T-helper 1 cell (primary cell): ENCODE data around the gene UIMC1.

Source experiments
- DNase-seq, 5 donors: peaks; one replicate each; pipeline ENCODE4 v3.0.0-alpha.2; 2012 to 2020

The UIMC1 gene

GRCh38 chr5:176868126-176868525, 138.5 kb downstream of the UIMC1 start:
- no peak for DNase-seq

DNA sequence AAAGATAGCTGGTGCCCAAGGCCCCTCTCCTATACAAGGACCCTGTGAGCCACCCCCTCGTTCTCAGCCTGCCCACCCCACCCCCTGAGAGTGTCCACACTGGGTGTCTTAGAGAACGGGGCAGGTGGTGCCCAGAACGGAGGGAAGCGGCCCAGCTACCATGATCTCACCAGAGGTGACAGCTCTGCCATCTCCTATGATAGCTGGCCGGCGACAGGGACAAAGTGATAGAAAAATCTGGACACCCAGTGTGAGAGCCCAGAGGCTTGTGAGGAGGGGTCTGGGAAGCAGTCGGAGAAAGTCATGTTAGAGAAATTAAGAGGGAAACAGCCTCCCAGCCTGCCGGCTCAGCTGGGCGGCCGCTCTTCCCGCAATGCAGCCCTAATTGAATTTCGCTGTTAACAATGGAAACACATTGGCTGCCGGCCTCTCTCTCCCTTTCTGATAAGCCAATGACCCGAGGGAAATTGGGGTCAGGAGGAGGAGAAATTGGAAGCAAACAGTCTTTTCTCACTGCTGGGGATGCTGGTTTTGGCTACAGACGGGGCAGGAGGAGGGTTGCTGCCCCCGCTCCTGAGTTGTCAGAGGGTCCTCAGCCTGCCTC, 139.8 kb downstream of the UIMC1 start:
- no peak for DNase-seq

DNA sequence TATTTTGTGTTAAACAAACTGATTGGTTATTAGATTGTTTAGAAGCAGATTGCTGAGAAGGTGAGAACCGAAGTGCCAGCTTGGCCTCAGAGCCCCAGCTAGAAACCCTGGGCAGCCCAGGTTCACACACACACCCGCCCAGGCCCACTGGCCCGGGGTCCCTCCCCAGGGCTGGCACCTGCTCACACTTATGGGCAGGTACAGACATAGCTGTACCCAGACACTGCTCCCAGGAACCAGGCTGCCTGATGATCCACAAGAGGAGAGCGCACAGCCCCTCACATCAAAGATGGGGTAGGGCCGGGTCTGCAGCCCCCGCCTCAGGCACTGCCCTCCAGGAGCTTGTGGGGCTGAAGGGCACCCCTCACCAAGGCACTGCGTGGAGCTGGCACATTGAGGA, 140.6 kb downstream of the UIMC1 start:
- DNase-seq = no peak

DNA sequence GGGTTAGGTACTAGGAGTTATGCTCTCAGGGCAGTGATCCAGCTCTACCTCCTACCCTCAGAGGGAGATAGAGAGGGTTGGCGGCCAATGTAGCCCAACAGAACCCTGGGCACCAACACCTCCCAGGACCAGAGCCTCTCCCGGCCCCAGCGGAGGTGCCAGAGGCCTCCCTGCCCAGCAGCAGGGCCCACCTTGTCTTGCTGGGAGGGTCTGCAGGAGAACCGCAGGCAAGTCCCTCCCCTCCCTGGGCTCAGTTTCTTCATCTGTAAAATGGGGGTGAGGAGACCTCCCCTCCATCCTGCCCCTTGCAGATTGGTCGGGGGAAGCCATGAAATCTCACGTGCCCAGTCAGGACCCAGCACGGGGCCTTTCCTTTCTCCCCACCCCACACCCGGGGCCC, 141.8 kb downstream of the UIMC1 start:
- DNase-seq = no peak

GRCh38 chr5:176863765-176864098, 142.8 kb downstream of the UIMC1 start:
- no peak for DNase-seq

- DNase-seq = no peak
Observed at GRCh38 chr5:176863041-176863764, 143.4 kb downstream of the UIMC1 start.

- no peak for DNase-seq
Observed at GRCh38 chr5:176862330-176862995, 144.1 kb downstream of the UIMC1 start.

DNA sequence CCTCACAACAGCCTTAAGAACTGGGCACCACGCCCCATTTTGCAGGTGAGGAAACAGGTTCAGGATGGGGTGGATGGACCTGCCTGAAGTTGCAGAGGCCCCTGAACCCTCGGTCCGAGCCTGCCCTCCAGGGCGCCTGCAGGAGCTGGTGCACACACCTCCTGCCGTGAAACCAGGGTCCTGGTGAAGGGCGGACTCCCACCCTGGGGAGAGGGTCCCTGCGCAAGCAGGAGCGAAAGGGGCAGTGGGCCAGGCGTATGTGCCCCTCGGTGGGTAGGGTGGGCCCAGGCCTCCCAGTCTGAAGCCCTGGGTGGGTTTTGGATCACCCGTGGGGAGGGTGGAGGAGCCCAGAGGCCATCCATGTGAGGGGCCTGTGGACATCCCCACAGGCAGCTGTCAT, 145.3 kb downstream of the UIMC1 start:
- DNase-seq = no peak

GRCh38 chr5:176860381-176860780, 146.2 kb downstream of the UIMC1 start:
- no peak for DNase-seq

DNA sequence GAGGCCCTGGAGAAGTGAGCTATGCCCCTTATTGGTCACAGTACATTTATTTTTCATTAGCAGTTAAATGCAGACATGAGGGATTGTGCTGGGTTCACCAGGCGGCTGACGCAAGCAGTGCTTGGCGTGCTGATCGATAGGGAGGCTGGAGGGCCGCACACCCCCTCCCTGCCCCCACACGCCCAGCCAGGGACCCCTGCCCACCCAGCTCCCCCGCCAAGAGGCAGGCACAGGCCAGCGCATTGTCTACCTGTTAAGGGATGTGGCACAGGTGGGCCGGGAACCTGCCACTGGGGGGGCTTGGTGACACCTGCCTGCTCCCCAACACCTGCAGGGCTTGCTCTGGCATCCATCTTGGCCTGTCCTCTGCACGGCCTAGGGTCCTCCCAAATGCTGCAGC, 146.7 kb downstream of the UIMC1 start:
- no peak for DNase-seq

GRCh38 chr5:176857894-176858273, 148.7 kb downstream of the UIMC1 start:
- DNase-seq = no peak

GRCh38 chr5:176857216-176857893, 149.2 kb downstream of the UIMC1 start:
- DNase-seq = no peak

GRCh38 chr5:176856746-176857145, 149.8 kb downstream of the UIMC1 start:
- no peak for DNase-seq

DNA sequence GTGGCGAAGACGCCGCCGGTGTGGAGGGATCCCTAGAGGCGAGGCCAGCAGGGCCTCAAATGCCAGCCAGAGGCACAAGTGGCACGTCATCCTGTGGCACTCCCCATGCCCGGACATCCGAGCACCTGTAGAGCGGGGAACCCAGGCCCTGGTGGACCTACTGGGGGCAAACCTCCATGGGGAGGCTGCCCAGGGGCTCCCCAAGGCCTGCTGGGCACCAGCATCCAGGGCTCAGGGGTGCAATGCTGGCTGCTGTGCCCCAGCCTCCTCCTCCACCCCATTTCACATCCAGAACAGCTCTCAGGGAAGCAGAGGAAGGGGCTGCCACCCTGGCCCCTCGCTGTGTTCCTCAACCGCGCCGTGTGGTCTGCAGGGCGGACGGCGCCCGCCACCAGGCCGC, 151.0 kb downstream of the UIMC1 start:
- no peak for DNase-seq
